SW 1271 (cell line): Measurements from ENCODE around the gene PAPSS1.
"Not testable (repeated sequence)": the region's sequence is repeated elsewhere in the genome, so short reads cannot be mapped to it uniquely, and the experiment has no call there.

ENCODE experiments used
- DNase-seq, 2 experiments: peaks; one replicate each; lab custom pipeline; 2025; lab: John Stamatoyannopoulos, UW

Gene PAPSS1

GRCh38 chr4:107726131-107726925 lies 6.3 kb upstream of the PAPSS1 start:
- DNase-seq, result not testable (repeated sequence)

GRCh38 chr4:107725281-107725859 lies 5.3 kb upstream of the PAPSS1 start:
- no peak for DNase-seq

- not testable (repeated sequence) for DNase-seq
Observed at GRCh38 chr4:107723331-107723730, 3.3 kb upstream of the PAPSS1 start.

- DNase-seq, result no peak
Observed at GRCh38 chr4:107721436-107722100, 1.5 kb upstream of the PAPSS1 start.

GRCh38 chr4:107719207-107719921 lies 670 bp downstream of the PAPSS1 start:
- peak in 1 of 2 experiments; percentile 37 for DNase-seq

- no peak for DNase-seq
Observed at GRCh38 chr4:107718351-107718965, 1.6 kb downstream of the PAPSS1 start.

- no peak for DNase-seq
Observed at GRCh38 chr4:107714256-107714655, 5.8 kb downstream of the PAPSS1 start.

GRCh38 chr4:107712236-107712635 lies 7.8 kb downstream of the PAPSS1 start:
- no peak for DNase-seq

- no peak for DNase-seq
Observed at GRCh38 chr4:107711831-107712230, 8.2 kb downstream of the PAPSS1 start.

GRCh38 chr4:107710493-107711459 lies 9.3 kb downstream of the PAPSS1 start:
- no peak for DNase-seq

GRCh38 chr4:107709916-107710315 lies 10.1 kb downstream of the PAPSS1 start:
- DNase-seq, result no peak

- DNase-seq, result no peak
Observed at GRCh38 chr4:107708225-107708624, 11.8 kb downstream of the PAPSS1 start.

- DNase-seq, result no peak
Observed at GRCh38 chr4:107705742-107706556, 14.1 kb downstream of the PAPSS1 start.

- no peak for DNase-seq
Observed at GRCh38 chr4:107701565-107701964, 18.5 kb downstream of the PAPSS1 start.

- no peak for DNase-seq
Observed at GRCh38 chr4:107699466-107700206, 20.4 kb downstream of the PAPSS1 start.

GRCh38 chr4:107696187-107696586 lies 23.8 kb downstream of the PAPSS1 start:
- DNase-seq, result not testable (repeated sequence)

- DNase-seq, result no peak
Observed at GRCh38 chr4:107693132-107693531, 26.9 kb downstream of the PAPSS1 start.

GRCh38 chr4:107692202-107692601 lies 27.8 kb downstream of the PAPSS1 start:
- DNase-seq, result no peak

- no peak for DNase-seq
Observed at GRCh38 chr4:107691378-107691777, 28.7 kb downstream of the PAPSS1 start.
